GM23338 (cell line): ENCODE measurements around the gene CDK17.

Experiments
- CTCF ChIP-seq, 2 experiments: fragments of 200-600 bp in 1 of 2; sonication (generic) in 1 of 2; conservative IDR thresholded peaks; 2 replicates each; pipeline versions ENCODE4 v1.5.1 to v1.6.1; 2016 to 2017; ENCODE audit warnings: antibody characterized with exemption in 2 of 2, low read depth in 2 of 2, mild to moderate bottlenecking in 2 of 2, moderate library complexity in 1 of 2
- JUNB ChIP-seq: IDR thresholded peaks from one replicate; pipeline ENCODE4 v1.6.1; 2016; ENCODE audit warnings: antibody characterized with exemption; ENCODE audit not compliant: unreplicated experiment

GRCh38 chr12:96250119-96250685 lies 150.0 kb downstream of the CDK17 start:
- no peak for TF ChIP-seq CTCF (conservative IDR thresholded peaks at IDR 0.05; ENCODE audit: low read depth in 2 of 2)
- no peak for TF ChIP-seq JUNB
